Measurements from ENCODE around the gene RADX.
"Not testable (repeated sequence)": the region's sequence is repeated elsewhere in the genome, so short reads cannot be mapped to it uniquely, and the experiment has no call there.

Gene RADX, protein sequence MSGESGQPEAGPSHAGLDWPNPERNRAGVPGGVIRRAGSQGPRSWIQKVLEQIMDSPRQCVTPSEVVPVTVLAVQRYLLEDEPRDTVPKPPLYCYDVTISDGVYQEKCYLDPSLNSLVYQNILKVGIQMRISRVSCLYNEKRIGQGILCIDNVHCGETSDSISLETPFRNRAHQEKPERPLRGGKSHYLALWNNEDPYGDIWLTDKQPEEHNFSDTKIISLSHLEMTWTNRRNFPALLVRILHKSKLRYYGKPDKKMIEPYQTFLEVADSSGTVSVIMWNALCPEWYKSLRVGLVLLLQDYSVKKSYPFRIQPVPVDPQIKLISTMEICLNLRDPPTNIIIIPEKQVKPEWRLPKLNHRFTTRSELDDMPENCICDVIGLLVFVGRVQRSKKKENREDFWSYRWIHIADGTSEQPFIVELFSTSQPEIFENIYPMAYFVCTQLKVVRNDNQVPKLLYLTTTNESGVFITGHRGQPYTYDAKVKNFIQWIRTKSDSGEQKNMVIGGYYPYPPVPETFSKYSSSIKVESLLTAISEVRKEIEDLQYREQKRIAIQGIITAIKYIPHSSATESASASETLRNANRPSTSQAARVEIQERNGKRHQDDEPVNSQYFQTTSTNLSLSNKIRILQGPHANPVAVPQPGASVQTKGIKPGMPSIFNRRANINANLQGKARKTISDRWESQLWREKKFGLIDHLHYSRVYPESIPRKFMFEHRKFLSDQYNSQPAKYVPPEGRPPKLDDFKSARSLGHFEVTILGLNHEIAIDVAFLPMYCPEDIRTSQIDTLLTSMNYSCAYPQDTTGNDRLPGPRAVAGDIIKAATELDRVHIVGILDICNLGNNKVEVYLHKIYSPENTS

DNA sequence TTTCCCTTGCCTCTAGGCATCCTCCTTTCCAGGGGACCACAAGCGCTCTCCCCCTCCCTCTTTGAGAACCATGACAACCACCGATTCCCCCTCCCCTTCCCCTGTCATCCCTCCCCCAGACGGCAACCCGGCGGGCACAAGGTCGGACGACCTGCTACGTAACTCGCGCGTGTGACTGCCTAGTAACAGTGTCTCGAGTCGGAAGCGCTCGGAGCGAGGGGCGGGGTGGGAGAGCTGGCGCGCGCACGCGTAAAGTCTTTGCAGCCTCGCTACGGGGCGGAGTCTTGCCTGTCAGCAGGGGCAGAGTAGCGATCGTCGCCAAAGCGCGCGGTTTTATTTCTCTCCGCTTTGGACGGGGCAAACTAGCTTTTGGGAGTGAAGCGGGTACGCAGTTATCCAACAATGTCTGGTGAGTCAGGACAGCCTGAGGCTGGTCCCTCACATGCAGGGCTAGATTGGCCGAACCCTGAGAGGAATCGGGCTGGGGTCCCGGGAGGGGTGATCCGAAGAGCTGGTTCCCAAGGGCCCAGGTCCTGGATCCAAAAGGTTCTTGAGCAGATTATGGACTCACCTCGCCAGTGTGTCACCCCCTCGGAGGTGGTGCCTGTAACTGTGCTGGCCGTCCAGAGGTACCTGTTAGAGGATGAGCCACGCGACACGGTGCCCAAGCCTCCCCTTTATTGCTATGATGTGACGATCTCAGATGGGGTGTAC, at the start of gene RADX:
Gene RADX, plus strand, starts transcription at position 300 of the 714 bp plus-strand sequence. Its CDS starts 103 bp downstream, at position 403.
- DNase-seq, result no peak

DNA sequence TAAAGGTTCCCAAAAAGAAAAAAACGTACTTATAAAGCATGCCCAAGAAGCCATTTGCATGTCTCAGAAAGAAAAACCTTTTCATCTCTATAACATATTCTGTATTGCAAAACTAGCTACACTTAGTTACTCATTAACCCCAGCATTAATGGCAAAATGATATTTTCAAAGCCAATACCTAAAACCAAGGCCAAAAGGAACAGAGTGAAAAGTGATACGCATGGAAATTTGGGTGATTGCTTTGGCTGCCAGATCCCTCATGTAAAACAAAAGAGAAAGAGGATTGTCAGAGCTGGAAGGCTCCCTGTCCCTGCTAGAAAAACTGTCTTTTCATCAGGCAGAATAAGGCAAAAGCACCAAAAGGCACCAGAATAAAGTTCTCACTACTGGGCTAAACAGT, 46.8 kb upstream of the RADX start:
- no peak for DNase-seq

DNA sequence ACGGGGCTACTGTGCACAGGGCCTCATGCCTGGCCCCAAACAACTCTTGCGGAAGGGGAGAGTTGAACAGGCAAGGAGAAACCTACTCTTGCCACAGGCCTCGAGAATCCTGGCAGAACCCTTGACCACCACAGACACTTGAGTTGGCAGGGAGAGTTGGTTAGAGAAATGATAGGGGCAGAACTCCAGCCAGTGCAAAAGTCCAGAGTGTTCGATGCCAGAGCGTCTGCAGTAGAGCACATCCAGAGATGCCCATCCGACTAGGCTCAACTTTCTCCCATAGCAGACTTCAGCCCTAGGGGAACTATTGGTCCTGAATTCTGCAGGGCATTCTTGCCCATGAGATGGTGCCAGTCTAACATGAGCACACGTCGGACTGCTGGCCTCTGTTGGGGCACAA, 45.4 kb upstream of the RADX start:
- no peak for DNase-seq

DNA sequence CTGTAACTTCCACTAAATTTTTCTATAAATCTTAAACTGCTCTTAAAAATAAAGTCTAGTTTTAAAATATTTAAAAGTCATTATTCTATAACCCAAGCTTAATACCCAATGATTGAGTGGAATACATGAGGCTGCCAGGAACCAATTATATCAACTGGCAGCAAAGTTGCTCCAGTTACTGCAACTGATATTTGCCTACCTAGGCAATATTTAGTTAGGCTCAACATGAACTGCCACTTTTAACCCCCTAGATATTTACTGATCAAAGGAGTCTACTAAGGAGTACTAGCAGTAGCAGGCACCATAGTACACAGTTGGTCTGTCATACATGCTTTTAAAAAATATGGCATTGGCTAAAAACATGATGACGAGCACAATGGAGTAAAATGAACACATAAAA, 29.9 kb upstream of the RADX start:
- DNase-seq, result no peak

DNA sequence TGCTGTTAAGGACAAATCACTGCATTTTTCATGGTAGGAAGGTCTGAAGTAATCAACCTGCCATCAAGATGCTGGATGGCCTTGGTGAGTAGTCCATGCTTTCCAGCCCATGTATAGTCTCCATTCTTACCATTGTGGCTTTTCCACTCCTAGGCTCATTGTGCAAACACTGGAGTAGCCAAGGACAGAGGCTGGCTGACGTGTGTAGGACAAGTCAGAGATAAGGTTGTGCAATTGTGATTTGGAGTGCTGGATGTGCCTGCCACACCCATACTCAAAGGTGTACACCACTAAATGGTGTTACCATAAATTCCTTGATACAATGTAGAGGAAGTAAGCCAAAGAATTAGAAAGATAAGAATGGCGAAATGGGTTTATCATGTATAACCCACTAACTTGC, 26.3 kb upstream of the RADX start:
- no peak for DNase-seq

DNA sequence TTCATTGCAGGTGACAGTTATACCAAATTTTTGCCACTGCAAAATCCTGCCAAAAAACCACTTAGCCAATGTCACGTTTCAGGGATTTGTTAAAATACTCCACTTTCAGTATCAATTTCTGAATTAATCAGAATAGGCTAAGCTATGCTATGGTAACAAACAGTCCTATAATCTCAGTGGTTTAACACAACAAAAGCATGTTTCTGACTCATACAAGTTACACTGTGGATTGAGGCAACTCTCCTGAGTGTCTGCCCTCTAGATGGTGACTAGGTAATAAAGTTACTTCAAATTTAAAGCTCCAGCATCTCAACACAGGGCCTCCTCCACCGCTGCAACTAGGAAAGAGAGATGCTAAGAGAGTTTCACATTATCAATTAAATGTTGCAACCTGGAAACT, 23.0 kb upstream of the RADX start:
- DNase-seq, result no peak

DNA sequence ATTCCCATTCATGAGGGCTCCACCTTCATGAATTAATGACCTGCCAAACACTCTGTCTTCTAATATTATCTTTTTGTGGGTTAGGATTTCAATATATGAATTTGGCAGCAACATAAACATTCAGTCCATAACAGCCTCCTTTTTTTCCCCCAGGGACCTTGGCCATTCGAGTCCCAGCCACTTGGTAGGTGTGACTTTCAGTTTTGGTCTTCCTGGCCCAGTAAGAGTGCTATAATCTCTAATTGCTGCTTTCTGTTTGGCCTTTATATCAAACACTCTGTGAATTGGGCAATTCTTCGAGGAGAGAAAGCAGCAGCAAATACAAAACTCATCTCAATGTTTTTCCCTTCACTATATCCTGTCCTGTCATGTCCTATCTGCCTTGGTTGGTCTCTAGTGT, 12.4 kb upstream of the RADX start:
- DNase-seq, result no peak

DNA sequence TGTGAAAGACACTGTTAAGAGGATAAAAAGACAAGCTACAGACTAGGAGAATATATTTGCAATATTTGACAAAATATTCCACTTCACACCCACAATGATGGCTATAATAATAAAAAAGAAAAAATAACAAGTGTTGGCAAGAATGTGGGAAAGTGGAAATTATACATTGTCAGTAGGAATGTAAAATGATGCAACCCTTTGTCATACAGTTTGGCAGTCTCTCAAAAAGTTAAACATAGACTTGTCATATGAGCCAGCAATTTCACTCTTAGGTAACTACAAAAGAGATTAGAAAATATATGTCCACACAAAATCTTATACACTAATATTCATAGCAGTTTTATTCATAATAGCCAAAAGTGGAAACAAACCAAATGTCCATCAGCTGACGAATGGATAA, 5.2 kb upstream of the RADX start:
- no peak for DNase-seq

DNA sequence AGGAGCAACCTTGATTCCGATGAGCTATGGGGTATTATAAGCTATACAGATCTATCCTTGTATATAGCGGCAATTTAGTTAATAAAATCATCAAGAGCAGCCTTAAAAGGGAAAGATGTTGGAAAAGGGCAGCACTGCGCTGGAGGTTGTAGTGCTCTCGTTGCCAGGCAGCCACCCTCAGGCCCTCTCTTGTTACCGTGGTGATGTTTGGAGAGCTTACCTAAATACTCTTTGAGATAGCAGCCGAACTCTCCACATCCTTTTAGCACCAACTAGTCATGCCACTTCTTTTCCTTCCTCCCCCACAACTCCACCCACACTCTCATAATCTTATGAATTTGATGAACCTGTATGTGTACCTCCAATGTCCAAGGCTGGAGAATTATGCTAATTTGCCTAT, 3.8 kb upstream of the RADX start:
- no peak for DNase-seq

DNA sequence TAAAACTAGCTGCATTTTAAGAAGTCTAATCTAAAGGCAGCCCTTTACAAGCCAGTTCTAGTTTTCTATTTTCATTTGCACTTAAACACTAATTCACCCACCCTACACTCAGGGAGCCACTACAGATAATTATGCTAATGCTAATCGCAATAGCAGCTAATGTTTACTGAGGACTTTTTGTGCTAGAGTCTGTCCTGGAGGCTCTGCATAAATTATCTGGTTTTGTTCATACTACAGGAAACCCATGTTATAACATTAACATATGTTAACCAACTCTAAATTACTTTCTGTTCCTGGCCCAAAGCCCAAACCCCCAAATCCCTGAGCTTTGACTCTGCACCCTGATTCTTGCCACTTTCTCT, 480 bp upstream of the RADX start:
- no peak for DNase-seq

DNA sequence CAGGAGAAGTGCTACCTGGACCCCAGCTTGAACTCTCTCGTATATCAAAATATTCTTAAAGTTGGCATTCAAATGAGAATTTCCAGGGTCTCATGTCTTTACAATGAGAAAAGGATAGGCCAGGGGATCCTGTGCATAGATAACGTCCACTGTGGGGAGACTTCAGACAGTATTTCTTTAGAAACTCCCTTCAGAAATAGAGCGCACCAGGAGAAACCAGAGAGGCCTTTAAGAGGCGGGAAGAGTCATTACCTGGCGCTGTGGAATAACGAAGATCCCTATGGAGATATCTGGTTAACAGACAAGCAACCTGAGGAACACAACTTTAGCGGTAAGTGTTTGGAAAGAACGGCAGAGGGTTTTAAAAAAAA, 600 bp downstream of the RADX start:
- DNase-seq, result no peak

DNA sequence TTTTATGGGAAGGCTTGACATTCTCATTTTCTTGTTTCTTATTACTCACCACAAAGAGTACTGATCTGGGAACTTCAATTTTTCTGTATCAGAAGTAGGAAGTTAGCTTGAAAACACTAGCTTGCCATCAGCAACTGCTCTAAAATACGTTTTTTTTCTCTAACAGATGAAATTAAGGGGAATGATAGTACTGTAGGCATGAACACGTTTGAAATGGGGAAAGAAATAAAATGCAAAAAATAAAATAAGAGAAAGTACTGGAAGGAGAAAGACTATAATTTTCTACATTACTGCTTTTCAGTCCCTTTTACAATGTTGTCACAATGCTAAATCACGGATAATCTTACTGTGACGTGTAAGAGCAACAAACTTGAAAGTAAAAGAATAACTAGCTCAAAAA, 1.5 kb downstream of the RADX start:
- no peak for DNase-seq

DNA sequence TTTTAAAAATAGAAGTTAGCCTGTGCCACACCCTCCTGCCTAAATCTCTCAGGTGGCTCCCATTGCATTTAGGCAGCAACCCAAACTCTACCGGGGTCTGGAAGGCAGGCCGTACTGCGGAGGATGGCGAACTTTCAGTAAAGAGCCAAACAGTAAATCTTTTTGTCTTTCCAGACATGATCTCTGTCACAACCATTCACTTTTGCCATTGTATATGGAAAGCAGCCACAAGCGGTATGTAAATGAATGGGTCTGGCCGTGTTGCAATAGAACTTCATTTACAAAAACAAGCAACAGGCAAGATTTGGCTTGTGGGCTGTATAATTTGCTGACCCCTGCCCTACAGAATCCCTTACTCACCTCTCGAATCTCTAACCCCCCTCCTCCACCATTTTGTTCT, 3.3 kb downstream of the RADX start:
- no peak for DNase-seq

DNA sequence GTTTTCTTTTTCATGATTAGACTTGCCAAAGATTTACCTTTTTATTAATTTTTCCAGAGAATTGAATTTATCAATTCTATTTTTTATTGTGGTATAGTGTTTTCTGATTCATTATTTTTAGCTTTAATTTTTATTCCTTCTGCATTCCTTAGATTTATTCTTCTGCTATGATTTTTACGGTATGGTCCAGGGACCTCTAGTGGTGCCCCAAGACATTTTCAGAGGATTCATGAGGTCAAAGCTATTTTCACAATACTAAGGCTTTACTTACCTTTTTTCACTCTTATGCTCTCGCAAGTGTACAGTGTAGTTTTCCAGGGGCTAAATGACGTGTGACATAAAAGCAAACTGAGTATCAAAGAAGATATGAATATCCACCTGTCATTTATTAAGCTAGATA, 8.0 kb downstream of the RADX start:
- DNase-seq, result no peak

DNA sequence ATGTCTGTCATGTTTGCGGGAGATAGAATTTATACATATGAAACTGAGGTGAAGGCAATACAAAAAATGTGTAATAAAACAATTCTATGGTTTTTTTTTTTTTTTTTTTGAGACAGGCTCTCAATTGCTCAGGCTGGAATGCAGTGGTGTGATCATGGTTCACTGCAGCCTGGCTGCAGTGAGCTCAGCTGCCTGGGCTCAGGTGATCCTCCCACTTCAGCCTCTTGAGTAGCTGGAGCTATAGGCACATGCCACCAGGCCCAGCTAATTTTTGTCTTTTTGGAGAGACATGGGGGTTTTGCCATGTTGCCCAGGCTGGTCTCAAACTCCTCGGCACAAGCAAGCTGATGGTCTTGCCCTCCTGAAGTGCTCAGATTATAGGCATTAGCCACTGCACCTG, 10.1 kb downstream of the RADX start:
- no peak for DNase-seq

DNA sequence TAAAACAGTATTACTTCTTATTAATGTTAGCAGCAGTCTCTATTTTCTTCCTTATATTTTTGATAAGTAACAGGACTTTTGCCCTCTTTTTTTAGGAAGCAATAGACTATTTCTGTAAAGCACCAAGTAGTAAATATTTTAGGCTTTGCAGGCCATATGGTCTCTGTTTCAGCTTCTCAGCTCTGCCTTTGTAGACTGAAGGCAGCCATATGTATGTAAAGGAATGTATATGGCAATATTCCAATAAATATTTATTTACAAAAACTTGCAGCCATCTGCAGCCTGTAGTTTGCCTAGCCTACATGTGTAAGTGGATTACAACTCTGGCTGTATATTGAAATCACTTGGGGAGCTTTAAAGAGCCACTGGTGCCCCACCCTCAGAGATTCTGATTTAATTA, 15.0 kb downstream of the RADX start:
- no peak for DNase-seq

DNA sequence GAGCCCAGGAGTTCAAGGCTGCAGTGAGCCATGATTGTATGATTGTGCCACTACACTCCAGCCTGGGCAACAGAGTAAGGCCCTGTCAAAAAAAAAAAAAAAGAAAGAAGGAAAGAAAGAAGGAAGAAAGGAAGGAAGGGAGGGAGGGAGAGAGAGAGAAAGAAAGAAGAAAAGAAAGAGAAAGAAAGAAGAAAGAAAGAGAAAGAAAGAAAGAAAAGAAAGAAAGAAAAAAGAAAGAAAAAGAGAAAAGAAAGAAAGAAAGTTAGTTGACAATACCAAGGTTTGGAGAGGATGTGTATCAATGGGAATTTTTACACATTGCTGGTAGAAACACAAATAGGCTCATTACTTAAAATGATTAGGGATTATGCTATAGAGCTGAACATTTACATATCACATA, 19.8 kb downstream of the RADX start:
- DNase-seq, result no peak

DNA sequence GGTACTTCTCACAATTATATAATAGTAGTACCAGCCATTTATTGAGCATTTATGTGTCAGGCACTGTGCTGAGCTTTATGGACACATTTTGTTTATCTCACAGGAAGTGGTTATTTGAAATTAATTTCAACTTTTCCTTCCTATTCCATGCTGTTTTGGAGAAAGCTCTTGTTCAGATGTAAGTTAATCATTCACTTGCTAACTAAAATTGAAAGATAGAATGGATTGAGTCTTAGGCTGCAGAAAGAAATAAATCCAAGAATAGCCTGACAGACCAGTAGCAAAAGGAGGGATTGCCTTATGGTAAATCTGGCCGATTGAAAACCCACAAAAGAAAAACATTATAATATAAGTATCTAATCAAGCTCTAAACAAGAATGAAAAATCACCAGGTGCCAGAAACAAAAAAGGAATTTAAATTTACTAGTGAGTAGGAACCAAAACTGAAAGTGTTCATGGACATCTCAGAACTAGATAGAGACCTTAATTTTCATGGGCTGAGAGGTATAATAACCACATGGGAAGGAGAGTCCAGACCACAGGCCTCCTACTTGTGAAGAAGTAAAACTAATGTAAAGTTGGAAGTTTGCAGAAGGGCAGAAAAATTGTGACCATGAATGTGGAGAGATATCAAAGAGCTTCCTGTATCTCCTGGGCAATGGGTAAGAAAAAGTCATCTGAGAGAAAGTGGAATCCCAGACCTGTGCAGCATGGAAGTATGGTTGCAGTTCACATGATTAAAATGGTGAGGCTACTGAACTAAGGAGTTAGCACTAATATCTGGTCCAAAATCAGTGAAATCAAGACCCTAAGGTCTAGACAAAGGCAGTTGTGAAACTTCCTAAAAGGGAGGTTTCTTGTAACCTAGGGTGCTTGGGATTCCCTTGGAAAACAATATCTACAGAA, 38.0 kb downstream of the RADX start:
- DNase-seq, result no peak

DNA sequence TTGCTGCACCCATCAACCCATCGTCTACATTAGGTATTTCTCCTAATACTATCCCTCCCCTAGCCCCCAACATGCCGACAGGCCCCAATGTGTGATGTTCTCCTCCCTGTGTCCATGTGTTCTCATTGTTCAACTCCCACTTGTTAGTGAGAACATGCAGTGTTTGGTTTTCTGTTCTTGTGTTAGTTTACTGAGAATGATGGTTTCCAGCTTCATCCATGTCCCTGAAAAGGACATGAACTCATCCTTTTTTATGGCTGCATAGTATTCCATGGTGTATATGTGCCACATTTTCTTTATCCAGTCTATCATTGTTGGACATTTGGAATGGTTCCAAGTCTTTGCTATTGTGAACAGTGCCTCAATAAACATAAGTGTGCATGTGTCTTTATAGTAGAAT, 41.8 kb downstream of the RADX start:
- DNase-seq, result not testable (repeated sequence)

DNA sequence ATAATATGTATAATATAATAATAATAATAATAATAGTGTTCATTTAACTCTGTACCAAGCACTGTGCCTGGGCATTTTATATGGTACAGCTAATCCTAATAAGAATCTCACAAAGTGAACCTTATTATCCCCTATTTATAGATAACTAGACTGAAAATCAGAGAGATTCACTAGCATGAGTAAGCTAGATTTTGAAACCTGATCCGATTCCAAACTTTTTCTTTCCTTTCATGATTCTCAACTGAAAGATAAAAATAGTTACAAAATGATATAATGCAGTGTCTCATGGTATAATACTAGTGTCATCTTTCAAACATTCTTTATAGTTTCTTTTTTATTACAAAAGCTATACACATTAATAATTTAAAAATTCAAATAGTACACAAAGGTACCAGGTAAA, 58.9 kb downstream of the RADX start:
- DNase-seq, result no peak

DNA sequence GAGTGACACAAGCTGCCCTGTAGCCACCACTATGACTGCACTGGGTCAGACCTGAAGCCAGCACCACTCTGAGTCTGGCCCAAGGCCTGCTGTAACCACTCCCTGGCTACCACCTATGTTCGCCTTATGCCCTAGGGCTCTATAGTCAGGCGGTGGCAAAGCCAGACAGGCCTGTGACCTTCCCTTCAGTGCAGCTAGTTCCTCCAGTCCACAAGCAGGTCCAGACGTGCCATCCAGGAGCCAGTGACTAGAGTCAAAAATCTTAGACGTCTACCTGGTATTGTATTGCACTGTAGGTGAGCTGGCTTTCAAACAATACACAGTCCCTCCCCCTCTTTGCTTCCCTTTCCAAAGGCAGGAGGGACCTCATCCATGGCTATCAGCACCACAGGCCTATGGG, 60.7 kb downstream of the RADX start:
- no peak for DNase-seq

DNA sequence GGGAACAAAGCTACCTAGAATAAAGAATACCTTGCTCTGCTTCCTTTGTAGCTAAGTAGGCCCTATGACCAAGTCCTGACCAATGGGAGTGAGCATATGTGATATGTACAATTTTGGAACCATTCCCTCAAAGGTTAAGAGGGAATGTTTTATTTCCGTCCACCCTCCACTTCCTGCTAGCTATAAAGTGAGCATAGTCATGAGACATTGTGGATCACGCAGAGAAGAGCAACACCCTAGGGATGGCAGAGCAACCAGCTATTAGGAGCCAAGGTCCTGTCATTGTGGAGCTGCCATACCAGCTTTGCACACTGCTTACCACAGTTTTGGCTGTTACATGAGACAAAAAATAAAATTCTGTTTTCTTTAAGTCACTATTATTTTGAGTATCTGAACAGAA, 68.9 kb downstream of the RADX start:
- DNase-seq, result no peak

DNA sequence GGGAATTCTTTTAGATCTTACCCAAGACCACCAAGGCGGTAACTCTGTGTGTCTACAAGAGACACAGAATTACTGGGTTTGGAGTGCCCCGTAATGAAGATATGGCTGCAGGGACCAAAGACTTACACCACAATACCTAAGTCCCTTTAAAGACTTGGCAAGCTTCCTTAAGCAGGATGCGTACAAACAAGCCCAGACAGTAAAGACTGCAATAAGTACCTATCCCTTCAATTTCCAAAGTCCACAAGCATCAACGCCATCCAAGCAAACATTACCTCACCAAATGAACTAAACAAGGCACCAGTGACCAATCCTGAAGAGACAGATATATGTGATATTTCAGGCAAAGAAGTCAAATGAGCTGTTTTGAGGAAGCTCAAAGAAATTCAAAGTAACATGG, 72.4 kb downstream of the RADX start:
- no peak for DNase-seq
